Peyer's patch (tissue), 4 donors: ENCODE measurements around the gene SLC35F5. TPM values are rescaled to one million over a fixed set of nuclear protein-coding genes. Genes with fewer than 3 reads are reported as not detected.

ENCODE experiments used
- DNase-seq, 3 donors: peaks; one replicate each; pipeline ENCODE4 v3.0.0-alpha.2; 2017 to 2019
- H3K27ac ChIP-seq, 4 donors: fragments of 200-600 bp; sonication (generic); one replicate each; pipeline ENCODE4 v1.5.1; 2016 to 2019
- H3K27me3 ChIP-seq, 2 donors: fragments of 200-600 bp; sonication (generic); one replicate each; pipeline ENCODE4 v1.5.1; 2019
- H3K36me3 ChIP-seq, 3 donors: fragments of 200-600 bp; sonication (generic); one replicate each; pipeline ENCODE4 v1.5.1; 2016 to 2019
- H3K4me1 ChIP-seq, 4 donors: fragments of 200-600 bp; sonication (generic); one replicate each; pipeline ENCODE4 v1.5.1; 2016 to 2019
- H3K4me3 ChIP-seq, 4 donors: fragments of 200-600 bp; sonication (generic); 1 replicate in 3 of 4; 2 replicates in 1 of 4; pipeline ENCODE4 v1.5.1; 2016 to 2019; ENCODE audit warnings: mild to moderate bottlenecking in 1 of 4
- H3K9me3 ChIP-seq, 4 donors: fragments of 200-600 bp; sonication (generic); one replicate each; pipeline ENCODE4 v1.5.1; 2016 to 2019; ENCODE audit warnings: mild to moderate bottlenecking in 1 of 4
- POLR2A ChIP-seq, 2 donors: fragments of 450-650 bp; IDR thresholded peaks; one replicate each; pipeline ENCODE4 v1.5.1; 2017; ENCODE audit warnings: antibody characterized with exemption in 2 of 2, mild to moderate bottlenecking in 2 of 2, moderate library complexity in 2 of 2
- total RNA-seq, 4 donors: library from RNA; depleted of rRNA; stranded (reverse); fragments of >200 nt; gene quantifications; one replicate each; pipeline ENCODE4 v1.1.0, GENCODE V29; 2016
- TF ChIP-seq, protein P1 (sequence below), 6 experiments: fragments of 450-650 bp in 4 of 6; fragments of 200-600 bp in 2 of 6; sonication (generic) in 1 of 6; IDR thresholded peaks; one replicate each; pipeline ENCODE4 v1.5.1; 2017 to 2019; ENCODE audit warnings: antibody characterized with exemption in 6 of 6, mild to moderate bottlenecking in 3 of 6, moderate library complexity in 1 of 6

SLC35F5 gene
- total RNA-seq, 4 donors from 2014 or later: 49.5 to 211 (median 153) TPM

DNA sequence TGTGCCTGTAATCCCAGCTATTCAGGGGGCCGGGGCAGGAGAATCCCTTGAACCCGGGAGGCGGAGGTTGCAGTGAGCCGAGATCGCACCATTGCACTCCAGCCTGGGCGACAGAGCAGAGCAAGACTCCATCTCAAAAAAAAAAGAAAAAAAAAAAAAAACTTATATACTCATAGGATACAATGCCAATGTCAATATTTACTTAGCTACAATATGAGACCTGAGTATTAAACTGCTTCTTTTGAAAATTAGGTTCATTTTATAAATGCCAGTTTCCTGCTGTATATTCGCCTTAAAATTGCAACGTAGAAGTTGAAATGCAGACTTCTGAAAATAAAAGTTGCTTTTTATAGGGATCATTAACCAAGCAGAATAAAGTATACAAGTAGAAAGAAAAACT lies 2.3 kb downstream of the SLC35F5 start:
- Histone ChIP-seq H3K27ac (no peak overlapping the region), H3K27me3 (no peaks in the 10 kb centered on the region), H3K9me3 (no peaks in the 10 kb centered on the region), H3K4me1 (peaks cover 0 to 4% (median 0%) of the 10 kb centered on the region in 4 donors), H3K4me3 (peak overlapping the region in 1 of 4 donors; percentile 88), H3K36me3 (peaks cover 0 to 8% (median 0%) of the 10 kb centered on the region in 3 donors)
- TF ChIP-seq, protein P1, sequence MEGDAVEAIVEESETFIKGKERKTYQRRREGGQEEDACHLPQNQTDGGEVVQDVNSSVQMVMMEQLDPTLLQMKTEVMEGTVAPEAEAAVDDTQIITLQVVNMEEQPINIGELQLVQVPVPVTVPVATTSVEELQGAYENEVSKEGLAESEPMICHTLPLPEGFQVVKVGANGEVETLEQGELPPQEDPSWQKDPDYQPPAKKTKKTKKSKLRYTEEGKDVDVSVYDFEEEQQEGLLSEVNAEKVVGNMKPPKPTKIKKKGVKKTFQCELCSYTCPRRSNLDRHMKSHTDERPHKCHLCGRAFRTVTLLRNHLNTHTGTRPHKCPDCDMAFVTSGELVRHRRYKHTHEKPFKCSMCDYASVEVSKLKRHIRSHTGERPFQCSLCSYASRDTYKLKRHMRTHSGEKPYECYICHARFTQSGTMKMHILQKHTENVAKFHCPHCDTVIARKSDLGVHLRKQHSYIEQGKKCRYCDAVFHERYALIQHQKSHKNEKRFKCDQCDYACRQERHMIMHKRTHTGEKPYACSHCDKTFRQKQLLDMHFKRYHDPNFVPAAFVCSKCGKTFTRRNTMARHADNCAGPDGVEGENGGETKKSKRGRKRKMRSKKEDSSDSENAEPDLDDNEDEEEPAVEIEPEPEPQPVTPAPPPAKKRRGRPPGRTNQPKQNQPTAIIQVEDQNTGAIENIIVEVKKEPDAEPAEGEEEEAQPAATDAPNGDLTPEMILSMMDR (IDR thresholded peaks at IDR 0.05): no peak
- no peak for TF ChIP-seq POLR2A (IDR thresholded peaks at IDR 0.05)
- no peak for DNase-seq

DNA sequence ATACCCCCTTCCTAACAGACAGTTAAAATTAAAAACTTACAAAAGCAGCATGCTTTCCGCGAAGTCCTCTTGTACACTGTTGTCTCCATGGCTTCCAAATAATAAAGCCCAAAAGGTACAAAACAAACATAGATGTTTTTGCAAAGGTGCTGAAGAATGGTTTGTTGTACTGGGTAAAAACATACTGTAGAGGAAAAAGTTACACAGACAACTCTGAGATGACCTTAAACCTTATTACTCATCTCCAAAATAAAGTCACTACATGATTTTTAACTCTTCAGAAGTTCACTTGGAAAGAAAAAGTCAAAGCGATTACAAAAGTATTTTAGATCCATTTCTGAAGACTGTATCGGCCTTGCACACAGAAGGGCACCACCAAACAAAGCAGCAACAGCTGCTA lies 6.1 kb downstream of the SLC35F5 start:
- Histone ChIP-seq H3K4me1 (peaks cover 0 to 4% (median 0%) of the 10 kb centered on the region in 4 donors), H3K9me3 (no peaks in the 10 kb centered on the region), H3K36me3 (peaks cover 0 to 22% (median 0%) of the 10 kb centered on the region in 3 donors), H3K27ac (no peak overlapping the region), H3K27me3 (no peaks in the 10 kb centered on the region), H3K4me3 (no peak overlapping the region)
- TF ChIP-seq, protein P1 (IDR thresholded peaks at IDR 0.05): no peak
- no peak for TF ChIP-seq POLR2A (IDR thresholded peaks at IDR 0.05)
- DNase-seq: no peak

DNA sequence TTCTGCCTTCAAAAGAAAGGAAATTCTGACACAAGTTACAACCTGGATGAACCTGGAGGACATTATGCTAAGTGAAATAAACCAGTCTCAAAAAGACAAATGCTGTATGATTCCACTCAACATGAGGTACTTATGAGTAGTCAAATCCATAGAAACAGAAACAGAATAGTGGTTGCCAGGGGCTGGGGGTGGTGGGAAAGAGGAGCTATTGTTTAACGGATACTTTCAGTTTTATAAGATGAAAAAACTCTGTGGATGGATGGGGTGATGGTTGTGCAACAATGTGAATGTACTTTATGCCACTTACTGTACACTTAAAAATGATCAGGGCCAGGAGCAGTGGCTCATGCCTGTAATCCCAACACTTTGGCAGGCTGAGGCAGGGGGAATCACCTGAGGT lies 15.4 kb downstream of the SLC35F5 start:
- Histone ChIP-seq H3K27ac (no peak overlapping the region), H3K4me1 (no peaks in the 10 kb centered on the region), H3K4me3 (no peak overlapping the region), H3K36me3 (peaks cover 0 to 53% (median 0%) of the 10 kb centered on the region in 3 donors), H3K27me3 (no peaks in the 10 kb centered on the region), H3K9me3 (no peaks in the 10 kb centered on the region)
- DNase-seq: no peak
- TF ChIP-seq, protein P1 (IDR thresholded peaks at IDR 0.05): no peak
- TF ChIP-seq POLR2A (IDR thresholded peaks at IDR 0.05): no peak

DNA sequence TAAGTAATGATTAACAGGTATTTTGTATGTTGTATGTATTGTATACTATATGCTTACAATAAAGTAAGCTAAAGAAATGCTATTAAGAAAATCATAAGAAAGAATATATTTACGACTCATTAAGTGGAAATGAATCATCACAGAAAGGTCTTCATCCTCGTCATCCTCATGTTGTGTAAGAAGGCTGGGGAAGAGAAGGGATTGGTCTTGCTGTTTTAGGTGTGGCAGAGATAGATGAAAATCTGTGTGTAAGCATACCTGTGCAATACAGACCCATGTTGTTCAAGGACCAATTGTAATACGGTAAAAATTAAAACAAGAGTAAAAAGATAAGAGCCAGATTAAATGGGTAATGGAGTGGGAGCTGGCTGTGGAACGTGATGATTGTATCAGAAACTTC lies 16.6 kb downstream of the SLC35F5 start:
- Histone ChIP-seq H3K27me3 (no peaks in the 10 kb centered on the region), H3K4me3 (no peak overlapping the region), H3K36me3 (peaks cover 0 to 46% (median 0%) of the 10 kb centered on the region in 3 donors), H3K9me3 (no peaks in the 10 kb centered on the region), H3K4me1 (no peaks in the 10 kb centered on the region), H3K27ac (no peak overlapping the region)
- no peak for TF ChIP-seq POLR2A (IDR thresholded peaks at IDR 0.05)
- TF ChIP-seq, protein P1 (IDR thresholded peaks at IDR 0.05): no peak
- DNase-seq: no peak

DNA sequence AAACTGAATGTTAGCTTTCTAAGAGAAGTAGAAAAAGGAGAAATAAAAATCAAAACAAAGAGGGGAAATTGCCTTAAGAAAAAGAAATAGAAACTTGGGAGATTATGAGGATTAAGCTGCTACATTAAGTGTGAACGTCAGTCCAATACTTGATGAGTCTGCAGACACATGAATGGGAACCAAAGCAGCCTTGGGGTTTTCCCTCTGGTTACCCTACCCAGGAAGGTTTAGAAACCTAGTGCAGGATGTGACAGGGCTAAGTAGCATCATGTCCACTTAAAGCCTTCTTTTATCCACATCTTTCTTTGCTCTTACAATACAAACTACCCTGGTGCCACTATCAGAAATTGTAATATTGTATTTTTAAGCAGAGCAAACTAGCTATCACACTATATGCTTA lies 22.3 kb downstream of the SLC35F5 start:
- Histone ChIP-seq H3K27me3 (no peaks in the 10 kb centered on the region), H3K4me3 (no peak overlapping the region), H3K9me3 (no peaks in the 10 kb centered on the region), H3K36me3 (peaks cover 0 to 43% (median 0%) of the 10 kb centered on the region in 3 donors), H3K27ac (no peak overlapping the region), H3K4me1 (no peaks in the 10 kb centered on the region)
- DNase-seq: no peak
- no peak for TF ChIP-seq POLR2A (IDR thresholded peaks at IDR 0.05)
- TF ChIP-seq, protein P1 (IDR thresholded peaks at IDR 0.05): no peak

DNA sequence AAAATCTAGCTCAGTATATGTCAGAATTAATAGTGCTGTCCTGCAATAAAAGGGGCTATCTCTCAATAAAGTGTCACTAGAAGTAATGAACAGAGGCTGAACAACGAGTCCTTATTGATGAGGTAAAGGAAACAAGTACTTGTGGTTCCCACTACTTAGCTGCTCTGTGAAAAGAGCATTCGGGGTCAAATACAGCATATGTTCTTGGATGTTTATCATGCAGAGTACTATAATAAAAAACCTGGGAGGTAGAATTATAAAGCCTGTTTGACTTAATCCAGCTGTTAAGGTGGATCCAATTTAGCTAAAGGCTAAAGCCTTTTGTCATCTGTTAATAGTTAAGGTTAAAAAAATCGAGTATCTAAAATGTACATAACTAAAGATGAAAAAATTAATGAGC lies 32.4 kb downstream of the SLC35F5 start:
- H3K27ac ChIP-seq: no peak overlapping the region
- no peaks in the 10 kb centered on the region for H3K9me3 ChIP-seq
- TF ChIP-seq, protein P1 (IDR thresholded peaks at IDR 0.05): no peak
- TF ChIP-seq POLR2A (IDR thresholded peaks at IDR 0.05): no peak
- no peak for DNase-seq
- H3K36me3 ChIP-seq: peaks cover 0 to 45% (median 0%) of the 10 kb centered on the region in 3 donors
- no peak overlapping the region for H3K4me3 ChIP-seq
- no peaks in the 10 kb centered on the region for H3K27me3 ChIP-seq
- H3K4me1 ChIP-seq: no peaks in the 10 kb centered on the region
